Esophagus squamous epithelium (tissue), 5 donors: ENCODE data around the gene ACTR8. TPM values are rescaled to one million over a fixed set of nuclear protein-coding genes. Genes with fewer than 3 reads are reported as not detected.

Experiments used
- DNase-seq: peaks from one replicate; lab custom pipeline; 2025; lab: John Stamatoyannopoulos, UW
- H3K27ac ChIP-seq, 4 donors: fragments of 200-600 bp; sonication (generic); one replicate each; pipeline ENCODE4 v1.5.1; 2016 to 2019; ENCODE audit warnings: mild to moderate bottlenecking in 1 of 4
- H3K27me3 ChIP-seq, 4 donors: fragments of 200-600 bp; sonication (generic); 1 replicate in 3 of 4; 2 replicates in 1 of 4; pipeline versions ENCODE4 v1.5.1 to v1.6.0; 2017 to 2021; ENCODE audit warnings: antibody characterized with exemption in 1 of 4
- H3K36me3 ChIP-seq, 3 donors: fragments of 200-600 bp; sonication (generic); one replicate each; pipeline ENCODE4 v1.5.1; 2016 to 2019
- H3K4me1 ChIP-seq, 3 donors: fragments of 200-600 bp; sonication (generic); one replicate each; pipeline ENCODE4 v1.5.1; 2017 to 2019
- H3K4me3 ChIP-seq, 4 donors: fragments of 200-600 bp; sonication (generic); 1 replicate in 3 of 4; 2 replicates in 1 of 4; pipeline ENCODE4 v1.5.1; 2016 to 2019; ENCODE audit warnings: mild to moderate bottlenecking in 2 of 4, moderate library complexity in 1 of 4
- H3K9me3 ChIP-seq, 3 donors: fragments of 200-600 bp; sonication (generic); one replicate each; pipeline ENCODE4 v1.5.1; 2016 to 2019
- POLR2A ChIP-seq, 4 donors: fragments of 450-650 bp; IDR thresholded peaks; one replicate each; pipeline ENCODE4 v1.6.1; 2017; ENCODE audit warnings: antibody characterized with exemption in 4 of 4, mild to moderate bottlenecking in 4 of 4, moderate library complexity in 3 of 4
- WGBS, 2 donors: methylation state at CpG; one replicate each; pipeline ENCODE4 v1.1.5; 2018; 5-methylcytosine and 5-hydroxymethylcytosine counted together
- intact Hi-C: fragments of 100-400 bp; cut with DNase I; formaldehyde crosslinking; loops from one replicate; pipeline ENCODE4 v1.15.0; 2022
- total RNA-seq, 4 donors: library from RNA; depleted of rRNA; stranded (reverse); fragments of >200 nt; gene quantifications; one replicate each; pipeline ENCODE4 v1.1.0, GENCODE V29; 2016
- TF ChIP-seq, protein P1 (sequence below), 6 experiments: fragments of 450-650 bp in 4 of 6; fragments of 200-600 bp in 2 of 6; sonication (generic) in 2 of 6; IDR thresholded peaks; one replicate each; pipeline ENCODE4 v1.5.1; 2016 to 2019; ENCODE audit warnings: antibody characterized with exemption in 6 of 6, mild to moderate bottlenecking in 4 of 6, moderate library complexity in 4 of 6
- donor health status: DM: yes; HTN: yes; CAD: no.

ACTR8 gene
- total RNA-seq, 4 donors from 2014 or later = 10.7 to 19.3 (median 15.8) TPM

DNA sequence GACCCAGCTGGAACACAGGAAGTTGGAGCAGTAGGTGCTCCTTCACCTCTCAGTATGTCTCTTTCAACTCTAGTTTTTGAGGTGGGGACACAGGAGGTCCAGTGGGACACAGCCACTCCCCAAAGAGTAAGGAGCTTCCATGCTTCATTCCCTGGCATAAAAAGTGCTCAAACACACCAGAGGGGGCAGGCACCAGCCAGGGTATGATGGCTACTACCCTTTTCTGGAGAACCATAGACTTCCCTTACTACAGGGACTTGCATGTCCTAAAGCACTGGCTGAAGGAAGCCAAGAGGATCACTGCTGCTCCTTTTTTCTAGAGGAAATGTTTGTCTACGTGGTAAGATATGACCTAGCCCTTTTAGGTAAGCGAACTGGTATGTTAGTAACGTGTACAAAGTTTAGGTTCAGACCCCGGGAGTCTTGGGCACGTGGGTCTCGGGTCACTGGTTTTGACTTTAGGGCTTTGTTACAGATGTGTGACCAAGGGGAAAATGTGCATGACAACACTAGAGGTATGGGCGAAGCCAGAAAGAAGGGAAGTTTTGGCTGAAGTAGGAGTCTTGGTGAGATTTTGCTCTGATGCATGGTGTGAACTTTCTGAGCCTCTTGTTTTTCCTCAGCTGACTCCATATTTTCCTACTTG lies 23.7 kb downstream of the ACTR8 start:
- H3K27me3 ChIP-seq = no peaks in the 10 kb centered on the region
- TF ChIP-seq POLR2A (IDR thresholded peaks at IDR 0.05) = no peak
- TF ChIP-seq, protein P1, sequence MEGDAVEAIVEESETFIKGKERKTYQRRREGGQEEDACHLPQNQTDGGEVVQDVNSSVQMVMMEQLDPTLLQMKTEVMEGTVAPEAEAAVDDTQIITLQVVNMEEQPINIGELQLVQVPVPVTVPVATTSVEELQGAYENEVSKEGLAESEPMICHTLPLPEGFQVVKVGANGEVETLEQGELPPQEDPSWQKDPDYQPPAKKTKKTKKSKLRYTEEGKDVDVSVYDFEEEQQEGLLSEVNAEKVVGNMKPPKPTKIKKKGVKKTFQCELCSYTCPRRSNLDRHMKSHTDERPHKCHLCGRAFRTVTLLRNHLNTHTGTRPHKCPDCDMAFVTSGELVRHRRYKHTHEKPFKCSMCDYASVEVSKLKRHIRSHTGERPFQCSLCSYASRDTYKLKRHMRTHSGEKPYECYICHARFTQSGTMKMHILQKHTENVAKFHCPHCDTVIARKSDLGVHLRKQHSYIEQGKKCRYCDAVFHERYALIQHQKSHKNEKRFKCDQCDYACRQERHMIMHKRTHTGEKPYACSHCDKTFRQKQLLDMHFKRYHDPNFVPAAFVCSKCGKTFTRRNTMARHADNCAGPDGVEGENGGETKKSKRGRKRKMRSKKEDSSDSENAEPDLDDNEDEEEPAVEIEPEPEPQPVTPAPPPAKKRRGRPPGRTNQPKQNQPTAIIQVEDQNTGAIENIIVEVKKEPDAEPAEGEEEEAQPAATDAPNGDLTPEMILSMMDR (IDR thresholded peaks at IDR 0.05) = no peak
- 77 to 85% methylated on average over 6 to 7 of the region's 7 CpGs for WGBS, 2 donors
- DNase-seq = no peak
- H3K36me3 ChIP-seq = peaks cover 0 to 47% (median 0%) of the 10 kb centered on the region in 3 donors
- intact Hi-C loops = no loop called here
- H3K27ac ChIP-seq = no peak overlapping the region
- no peaks in the 10 kb centered on the region for H3K4me1 ChIP-seq
- no peaks in the 10 kb centered on the region for H3K9me3 ChIP-seq
- H3K4me3 ChIP-seq = no peak overlapping the region

DNA sequence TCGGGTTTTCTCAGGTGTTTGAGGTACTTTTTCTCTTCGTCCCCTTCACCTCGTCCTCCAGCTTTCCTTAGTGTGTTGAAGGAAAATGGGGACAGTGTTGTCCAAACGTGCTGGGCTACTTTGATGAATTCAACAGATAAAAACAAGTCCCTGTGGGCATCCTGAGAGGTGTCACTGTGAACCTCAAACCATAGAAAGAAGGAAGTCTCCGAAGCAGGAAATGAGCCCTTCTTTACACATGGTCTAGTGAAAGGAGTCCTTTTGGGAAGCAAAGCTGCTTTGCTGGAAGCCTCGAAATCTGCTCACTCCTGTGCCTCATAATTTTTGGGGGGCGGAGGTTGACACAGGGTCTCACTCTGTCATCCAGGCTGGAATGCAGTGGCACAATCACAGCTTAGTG lies 25.0 kb downstream of the ACTR8 start:
- WGBS, 2 donors = 77 to 91% methylated on average over 7 of the region's 7 CpGs
- intact Hi-C loops = no loop called here
- Histone ChIP-seq H3K4me3 (no peak overlapping the region), H3K27me3 (peaks cover 0 to 4% (median 0%) of the 10 kb centered on the region in 4 donors), H3K4me1 (no peaks in the 10 kb centered on the region), H3K27ac (no peak overlapping the region), H3K36me3 (peaks cover 0 to 35% (median 0%) of the 10 kb centered on the region in 3 donors), H3K9me3 (no peaks in the 10 kb centered on the region)
- no peak for DNase-seq
- TF ChIP-seq, protein P1 (IDR thresholded peaks at IDR 0.05) = no peak
- no peak for TF ChIP-seq POLR2A (IDR thresholded peaks at IDR 0.05)

DNA sequence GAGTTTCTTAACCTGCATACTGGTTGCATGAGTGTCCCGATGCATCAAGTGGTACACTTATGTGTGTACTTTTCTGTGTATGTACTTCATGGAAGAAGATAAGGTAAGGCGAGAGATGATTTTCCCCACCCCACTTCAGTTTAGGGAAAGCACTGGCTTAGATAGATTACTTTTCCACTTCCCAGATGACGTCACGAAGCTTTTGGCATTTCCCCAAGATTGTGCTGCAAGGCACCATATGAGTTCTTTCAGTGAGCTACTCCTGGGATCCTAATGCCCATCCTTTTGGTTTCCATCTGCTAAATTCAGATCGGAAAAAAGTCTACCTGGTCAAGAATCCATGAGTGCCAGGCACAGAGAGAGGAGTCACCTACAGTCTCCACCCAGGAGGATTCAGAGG lies 31.1 kb downstream of the ACTR8 start:
- WGBS, 2 donors = 48 to 62% methylated on average over 4 to 5 of the region's 5 CpGs
- Histone ChIP-seq H3K27me3 (peaks cover 0 to 40% (median 0%) of the 10 kb centered on the region in 4 donors), H3K27ac (no peak overlapping the region), H3K4me1 (peaks cover 6 to 11% (median 10%) of the 10 kb centered on the region in 3 donors), H3K9me3 (no peaks in the 10 kb centered on the region), H3K36me3 (no peaks in the 10 kb centered on the region), H3K4me3 (no peak overlapping the region)
- no peak for DNase-seq
- intact Hi-C loops = no loop called here
- TF ChIP-seq, protein P1 (IDR thresholded peaks at IDR 0.05) = no peak
- TF ChIP-seq POLR2A (IDR thresholded peaks at IDR 0.05) = no peak

DNA sequence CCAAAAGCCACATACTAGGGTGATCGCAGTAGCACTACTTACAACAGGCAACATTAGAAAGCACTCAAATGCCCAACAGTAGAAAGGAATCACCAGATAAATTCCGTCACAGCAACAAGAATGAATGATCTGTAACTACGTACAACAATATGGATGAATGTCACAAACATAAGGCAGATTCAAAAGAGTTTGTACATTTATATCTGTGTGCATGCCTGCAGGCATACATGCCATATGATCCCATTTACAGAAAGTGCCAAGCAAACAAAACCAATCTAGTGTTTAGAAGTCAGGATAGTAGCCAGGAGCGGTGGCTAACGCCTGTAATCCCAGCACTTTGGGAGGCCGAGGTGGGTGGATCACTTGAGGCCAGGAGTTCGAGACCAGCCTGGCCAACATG lies 32.0 kb downstream of the ACTR8 start:
- Histone ChIP-seq H3K4me3 (no peak overlapping the region), H3K9me3 (no peaks in the 10 kb centered on the region), H3K27me3 (peaks cover 0 to 49% (median 0%) of the 10 kb centered on the region in 4 donors), H3K36me3 (no peaks in the 10 kb centered on the region), H3K27ac (no peak overlapping the region), H3K4me1 (peaks cover 6 to 20% (median 10%) of the 10 kb centered on the region in 3 donors)
- no peak for TF ChIP-seq POLR2A (IDR thresholded peaks at IDR 0.05)
- TF ChIP-seq, protein P1 (IDR thresholded peaks at IDR 0.05) = no peak
- intact Hi-C loops = no loop called here
- 91 to 94% methylated on average over 7 of the region's 7 CpGs for WGBS, 2 donors
- no peak for DNase-seq

DNA sequence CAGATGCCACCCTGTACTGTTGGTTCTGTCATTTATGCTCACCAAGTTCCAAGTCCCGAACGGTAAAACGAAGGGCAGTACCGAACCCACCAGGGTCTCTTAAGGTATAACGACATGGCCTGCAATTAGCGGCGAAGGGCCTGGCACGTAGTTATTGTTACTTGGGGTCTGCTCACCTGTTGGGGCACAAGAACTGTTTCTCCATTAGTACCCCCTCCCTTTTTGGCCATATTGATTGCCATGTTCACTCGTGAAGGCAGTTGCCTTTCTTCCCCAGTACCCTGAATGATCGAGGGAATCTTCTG lies 35.1 kb downstream of the ACTR8 start:
- intact Hi-C loops = no loop called here
- WGBS, 2 donors = 48 to 60% methylated on average over 5 to 10 of the region's 10 CpGs
- peak overlapping the region; percentile 47 to 86 (median 68) for H3K4me3 ChIP-seq
- no peaks in the 10 kb centered on the region for H3K9me3 ChIP-seq
- peaks cover 6 to 20% (median 10%) of the 10 kb centered on the region in 3 donors for H3K4me1 ChIP-seq
- H3K27me3 ChIP-seq = peaks cover 0 to 56% (median 0%) of the 10 kb centered on the region in 4 donors
- H3K36me3 ChIP-seq = no peaks in the 10 kb centered on the region
- TF ChIP-seq, protein P1 (IDR thresholded peaks at IDR 0.05) = no peak
- no peak for TF ChIP-seq POLR2A (IDR thresholded peaks at IDR 0.05)
- H3K27ac ChIP-seq = no peak overlapping the region
- DNase-seq = no peak
